ENCODE results near the gene MBTPS1.

MBTPS1 gene

GRCh38 chr16:84139628-84140258, 23.0 kb upstream of the MBTPS1 start:
- no peak overlapping the region for H3K4me3 ChIP-seq (ENCODE audit: low read depth, low read length)
- TF ChIP-seq MYC (IDR thresholded peaks at IDR 0.05; ENCODE audit: low read depth, low read length) = no peak
- no peak for TF ChIP-seq POLR2A (IDR thresholded peaks at IDR 0.05; ENCODE audit: extremely low read depth, insufficient read length)
- TF ChIP-seq, protein P1, sequence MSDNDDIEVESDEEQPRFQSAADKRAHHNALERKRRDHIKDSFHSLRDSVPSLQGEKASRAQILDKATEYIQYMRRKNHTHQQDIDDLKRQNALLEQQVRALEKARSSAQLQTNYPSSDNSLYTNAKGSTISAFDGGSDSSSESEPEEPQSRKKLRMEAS (IDR thresholded peaks at IDR 0.05; ENCODE audit: low read depth, low read length) = no peak
- TF ChIP-seq CTCF (IDR thresholded peaks at IDR 0.05; ENCODE audit: low read depth, low read length) = no peak
- DNase-seq (ENCODE audit: low read depth) = no peak

- no peak for TF ChIP-seq POLR2A (IDR thresholded peaks at IDR 0.05; ENCODE audit: extremely low read depth, insufficient read length)
- no peak for TF ChIP-seq MYC (IDR thresholded peaks at IDR 0.05; ENCODE audit: low read depth, low read length)
- TF ChIP-seq, protein P1 (IDR thresholded peaks at IDR 0.05; ENCODE audit: low read depth, low read length) = 0 out of 2 replicates have a peak, but pooled peaks have one; percentile 22
- TF ChIP-seq CTCF (IDR thresholded peaks at IDR 0.05; ENCODE audit: low read depth, low read length) = no peak
- no peak for DNase-seq (ENCODE audit: low read depth)
- no peak overlapping the region for H3K4me3 ChIP-seq (ENCODE audit: low read depth, low read length)
These were observed 22.3 kb upstream of the MBTPS1 start for GRCh38 chr16:84138824-84139627.

DNA sequence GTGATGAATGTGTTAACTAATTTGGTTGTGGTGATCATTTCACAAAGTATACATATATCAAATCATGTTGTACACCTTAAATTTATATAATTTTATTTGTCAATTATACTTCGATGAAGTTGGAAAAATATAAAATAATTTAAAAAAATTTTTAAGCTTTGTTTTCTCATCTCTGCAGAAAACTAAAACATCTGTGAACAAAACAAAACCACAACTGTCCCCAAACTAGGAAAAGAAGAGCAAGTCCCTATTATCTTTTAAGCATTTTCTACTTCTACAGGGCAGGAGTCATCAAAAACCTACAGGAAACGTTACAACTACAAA, 21.7 kb upstream of the MBTPS1 start:
- TF ChIP-seq CTCF (IDR thresholded peaks at IDR 0.05; ENCODE audit: low read depth, low read length) (no peak), MYC (IDR thresholded peaks at IDR 0.05; ENCODE audit: low read depth, low read length) (no peak), POLR2A (IDR thresholded peaks at IDR 0.05; ENCODE audit: extremely low read depth, insufficient read length) (no peak)
- TF ChIP-seq, protein P1 (IDR thresholded peaks at IDR 0.05; ENCODE audit: low read depth, low read length) = no peak
- no peak for DNase-seq (ENCODE audit: low read depth)
- H3K4me3 ChIP-seq (ENCODE audit: low read depth, low read length) = no peak overlapping the region

DNA sequence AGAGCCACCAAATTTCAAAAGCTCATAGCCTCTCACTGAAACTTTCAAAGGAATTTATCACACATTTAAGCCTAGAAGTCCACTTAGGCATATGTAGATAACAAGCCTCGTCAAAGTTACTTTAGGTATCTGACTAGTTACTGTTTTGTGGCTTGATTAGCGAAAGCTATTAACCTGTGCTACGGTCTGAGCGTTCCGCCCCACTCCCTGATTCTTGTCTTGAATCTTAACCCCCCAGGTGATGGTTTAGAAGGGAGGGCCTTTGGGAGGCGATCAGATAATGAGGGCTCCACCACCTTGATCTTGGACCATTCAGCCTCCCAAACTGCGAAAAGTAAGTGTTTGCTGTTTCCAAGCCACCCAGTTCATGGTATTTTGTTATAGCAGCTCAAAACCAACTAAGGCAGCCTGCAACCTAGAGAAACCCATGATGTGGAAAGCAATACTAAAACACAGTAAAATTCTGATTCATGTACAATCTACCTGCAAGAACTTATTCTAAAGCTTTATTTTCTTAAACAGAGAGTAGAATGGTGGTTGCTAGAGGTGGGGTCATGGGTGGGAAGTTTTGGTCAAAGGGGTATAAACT, 21.1 kb upstream of the MBTPS1 start:
- TF ChIP-seq, protein P1 (IDR thresholded peaks at IDR 0.05; ENCODE audit: low read depth, low read length) = no peak
- no peak for TF ChIP-seq CTCF (IDR thresholded peaks at IDR 0.05; ENCODE audit: low read depth, low read length)
- no peak for TF ChIP-seq MYC (IDR thresholded peaks at IDR 0.05; ENCODE audit: low read depth, low read length)
- TF ChIP-seq POLR2A (IDR thresholded peaks at IDR 0.05; ENCODE audit: extremely low read depth, insufficient read length) = no peak
- no peak for DNase-seq (ENCODE audit: low read depth)
- no peak overlapping the region for H3K4me3 ChIP-seq (ENCODE audit: low read depth, low read length)

- DNase-seq (ENCODE audit: low read depth) = no peak
- H3K4me3 ChIP-seq (ENCODE audit: low read depth, low read length) = no peak overlapping the region
- TF ChIP-seq, protein P1 (IDR thresholded peaks at IDR 0.05; ENCODE audit: low read depth, low read length) = no peak
- no peak for TF ChIP-seq MYC (IDR thresholded peaks at IDR 0.05; ENCODE audit: low read depth, low read length)
- no peak for TF ChIP-seq POLR2A (IDR thresholded peaks at IDR 0.05; ENCODE audit: extremely low read depth, insufficient read length)
- no peak for TF ChIP-seq CTCF (IDR thresholded peaks at IDR 0.05; ENCODE audit: low read depth, low read length)
These were observed 20.5 kb upstream of the MBTPS1 start for GRCh38 chr16:84137287-84137686.
